Adrenal gland (tissue), 5 donors: ENCODE measurements around the gene ZNF438.

ENCODE experiments used
- POLR2A ChIP-seq, 2 donors: fragments of 450-650 bp; IDR thresholded peaks; one replicate each; pipeline ENCODE4 v1.6.1; 2017; ENCODE audit warnings: antibody characterized with exemption in 2 of 2, mild to moderate bottlenecking in 2 of 2, moderate library complexity in 1 of 2
- TF ChIP-seq, protein P1 (sequence below), 6 experiments: fragments of 450-650 bp in 4 of 6; fragments of 200-600 bp in 2 of 6; sonication (generic) in 1 of 6; IDR thresholded peaks; 1 replicate in 5 of 6; 2 replicates in 1 of 6; pipeline versions ENCODE4 v1.5.1 to v1.8.0; 2016 to 2021; ENCODE audit warnings: antibody characterized with exemption in 6 of 6, mild to moderate bottlenecking in 2 of 6, moderate library complexity in 1 of 6
- donor health status: DM: no; HTN: no; CAD: no.

DNA sequence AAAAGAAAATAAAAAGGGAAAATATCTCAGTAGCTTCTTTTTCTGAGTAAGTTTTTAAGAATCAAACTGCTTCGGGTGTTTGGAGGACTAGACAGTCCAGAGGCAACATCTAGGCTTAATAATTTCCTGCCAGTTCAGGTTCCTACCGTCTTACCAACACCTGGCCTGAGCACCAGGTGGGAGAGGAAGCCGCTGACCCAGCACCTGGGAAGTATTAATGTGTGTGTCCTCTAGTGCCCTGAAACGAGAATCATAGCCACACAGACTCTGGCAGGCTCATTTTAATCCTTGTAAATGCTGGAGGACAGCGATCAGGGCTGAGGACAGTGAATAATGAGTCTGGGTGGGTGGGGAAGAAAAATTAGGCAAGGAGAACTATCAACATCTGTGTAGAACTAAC is 137.4 kb downstream of the ZNF438 start:
- TF ChIP-seq POLR2A (IDR thresholded peaks at IDR 0.05), result no peak
- TF ChIP-seq, protein P1, sequence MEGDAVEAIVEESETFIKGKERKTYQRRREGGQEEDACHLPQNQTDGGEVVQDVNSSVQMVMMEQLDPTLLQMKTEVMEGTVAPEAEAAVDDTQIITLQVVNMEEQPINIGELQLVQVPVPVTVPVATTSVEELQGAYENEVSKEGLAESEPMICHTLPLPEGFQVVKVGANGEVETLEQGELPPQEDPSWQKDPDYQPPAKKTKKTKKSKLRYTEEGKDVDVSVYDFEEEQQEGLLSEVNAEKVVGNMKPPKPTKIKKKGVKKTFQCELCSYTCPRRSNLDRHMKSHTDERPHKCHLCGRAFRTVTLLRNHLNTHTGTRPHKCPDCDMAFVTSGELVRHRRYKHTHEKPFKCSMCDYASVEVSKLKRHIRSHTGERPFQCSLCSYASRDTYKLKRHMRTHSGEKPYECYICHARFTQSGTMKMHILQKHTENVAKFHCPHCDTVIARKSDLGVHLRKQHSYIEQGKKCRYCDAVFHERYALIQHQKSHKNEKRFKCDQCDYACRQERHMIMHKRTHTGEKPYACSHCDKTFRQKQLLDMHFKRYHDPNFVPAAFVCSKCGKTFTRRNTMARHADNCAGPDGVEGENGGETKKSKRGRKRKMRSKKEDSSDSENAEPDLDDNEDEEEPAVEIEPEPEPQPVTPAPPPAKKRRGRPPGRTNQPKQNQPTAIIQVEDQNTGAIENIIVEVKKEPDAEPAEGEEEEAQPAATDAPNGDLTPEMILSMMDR (IDR thresholded peaks at IDR 0.05), result no peak
